Gastroesophageal sphincter (tissue), 4 donors: ENCODE data around the gene SEC22A. TPM values are rescaled to one million over a fixed set of nuclear protein-coding genes. Genes with fewer than 3 reads are reported as not detected.

Source experiments
- ATAC-seq: fragments of 150-250 bp; one replicate; pipeline ENCODE4 v1.9.1; 2016; ENCODE audit warnings: mild to moderate bottlenecking, moderate library complexity
- H3K27ac ChIP-seq, 4 donors: fragments of 200-600 bp; sonication (generic) in 3 of 4; 1 replicate in 3 of 4; 2 replicates in 1 of 4; pipeline ENCODE4 v1.5.1; 2016 to 2019
- H3K27me3 ChIP-seq: fragments of 200-600 bp; sonication (generic); one replicate; pipeline ENCODE4 v1.5.1; 2019
- H3K36me3 ChIP-seq, 2 donors: fragments of 200-600 bp; sonication (generic); one replicate each; pipeline ENCODE4 v1.5.1; 2019; ENCODE audit warnings: control low read depth in 1 of 2
- H3K4me1 ChIP-seq, 3 donors: fragments of 200-600 bp; sonication (generic); 1 replicate in 2 of 3; 2 replicates in 1 of 3; pipeline ENCODE4 v1.5.1; 2016 to 2019; ENCODE audit warnings: control low read depth in 2 of 3
- H3K4me3 ChIP-seq, 2 donors: fragments of 200-600 bp; sonication (generic); one replicate each; pipeline ENCODE4 v1.5.1; 2019; ENCODE audit warnings: mild to moderate bottlenecking in 1 of 2, moderate library complexity in 1 of 2
- H3K9me3 ChIP-seq, 3 donors: fragments of 200-600 bp; sonication (generic); one replicate each; pipeline ENCODE4 v1.5.1; 2017 to 2019; ENCODE audit warnings: control low read depth in 2 of 3
- CTCF ChIP-seq, 4 experiments: fragments of 200-600 bp in 2 of 4; fragments of 450-650 bp in 2 of 4; sonication (generic) in 1 of 4; IDR thresholded peaks; one replicate each; pipeline ENCODE4 v1.5.1; 2017 to 2019; ENCODE audit warnings: antibody characterized with exemption in 4 of 4, mild to moderate bottlenecking in 2 of 4, moderate library complexity in 2 of 4
- EP300 ChIP-seq: sonication (generic); formaldehyde crosslinking; IDR thresholded peaks from one replicate; pipeline ENCODE4 v1.6.1; 2017; ENCODE audit warnings: antibody characterized with exemption, mild to moderate bottlenecking
- POLR2A ChIP-seq, 2 donors: fragments of 450-650 bp; IDR thresholded peaks; one replicate each; pipeline ENCODE4 v1.6.1; 2017; ENCODE audit warnings: antibody characterized with exemption in 2 of 2, mild to moderate bottlenecking in 2 of 2, moderate library complexity in 1 of 2
- POLR2AphosphoS5 ChIP-seq: sonication (generic); formaldehyde crosslinking; IDR thresholded peaks from one replicate; pipeline ENCODE4 v1.6.1; 2017; ENCODE audit warnings: antibody characterized with exemption
- WGBS, 2 donors: methylation state at CpG; one replicate each; pipeline ENCODE4 v1.1.5; 2018; ENCODE audit warnings: low coverage in 1 of 2; 5-methylcytosine and 5-hydroxymethylcytosine counted together
- total RNA-seq, 4 donors: library from RNA; depleted of rRNA; stranded (reverse); fragments of >200 nt; gene quantifications; one replicate each; pipeline ENCODE4 v1.1.0, GENCODE V29; 2016

The SEC22A gene
- 10 to 100 TPM; 17.3 to 32.2 (median 23.9) TPM for total RNA-seq

- TF ChIP-seq EP300 = no peak
- peak; percentile 75 to 77 for TF ChIP-seq POLR2A (IDR thresholded peaks at IDR 0.05)
- TF ChIP-seq CTCF (IDR thresholded peaks at IDR 0.05) = no peak
- TF ChIP-seq POLR2AphosphoS5 = peak; percentile 86
- no peaks in the 10 kb centered on the region for H3K36me3 ChIP-seq
- peak within 1 kb of the TSS; percentile 70 to 82 for H3K4me3 ChIP-seq
- ATAC-seq = peak; percentile 99
- peak within 1 kb of the TSS; percentile 66 to 95 (median 86) for H3K27ac ChIP-seq
- peaks cover 3 to 21% (median 8%) of the 10 kb centered on the region in 3 donors for H3K4me1 ChIP-seq
- H3K27me3 ChIP-seq = no peaks in the 10 kb centered on the region
- no peaks in the 10 kb centered on the region for H3K9me3 ChIP-seq
- no CpG with 5 or more reads among the region's 60 CpGs for WGBS, 2 donors
Measured at GRCh38 chr3:123201557-123202427, at the start of gene SEC22A. SEC22A (plus strand) TSS chr3:123201943; CDS start chr3:123209218, 7,275 bp downstream.

- TF ChIP-seq CTCF (IDR thresholded peaks at IDR 0.05) (no peak), POLR2A (IDR thresholded peaks at IDR 0.05) (no peak), POLR2AphosphoS5 (no peak), EP300 (no peak)
- Histone ChIP-seq H3K27ac (no peak overlapping the region), H3K4me1 (no peaks in the 10 kb centered on the region), H3K27me3 (no peaks in the 10 kb centered on the region), H3K4me3 (no peak overlapping the region), H3K36me3 (peaks cover 0 to 96% of the 10 kb centered on the region in 2 donors), H3K9me3 (no peaks in the 10 kb centered on the region)
- 89 to 90% methylated on average over 2 to 3 of the region's 3 CpGs for WGBS, 2 donors
- peak; percentile 25 for ATAC-seq
Measured at GRCh38 chr3:123152687-123153086, 49.1 kb upstream of the SEC22A start.

- no peak for ATAC-seq
- Histone ChIP-seq H3K9me3 (no peaks in the 10 kb centered on the region), H3K27me3 (no peaks in the 10 kb centered on the region), H3K27ac (no peak overlapping the region), H3K4me1 (no peaks in the 10 kb centered on the region), H3K4me3 (no peak overlapping the region), H3K36me3 (peaks cover 0 to 96% of the 10 kb centered on the region in 2 donors)
- WGBS, 2 donors = 63 to 74% methylated on average over 5 to 6 of the region's 6 CpGs
- no peak for TF ChIP-seq POLR2AphosphoS5
- TF ChIP-seq EP300 = no peak
- TF ChIP-seq CTCF (IDR thresholded peaks at IDR 0.05) = no peak
- TF ChIP-seq POLR2A (IDR thresholded peaks at IDR 0.05) = no peak
Measured at GRCh38 chr3:123153125-123154019, 48.4 kb upstream of the SEC22A start.

GRCh38 chr3:123154020-123154985 is 47.4 kb upstream of the SEC22A start:
- Histone ChIP-seq H3K9me3 (no peaks in the 10 kb centered on the region), H3K4me1 (no peaks in the 10 kb centered on the region), H3K36me3 (peaks cover 0 to 96% of the 10 kb centered on the region in 2 donors), H3K27me3 (no peaks in the 10 kb centered on the region), H3K4me3 (no peak overlapping the region), H3K27ac (no peak overlapping the region)
- ATAC-seq = no peak
- 87 to 100% methylated on average over 1 to 3 of the region's 7 CpGs for WGBS, 2 donors
- no peak for TF ChIP-seq POLR2A (IDR thresholded peaks at IDR 0.05)
- TF ChIP-seq CTCF (IDR thresholded peaks at IDR 0.05) = no peak
- TF ChIP-seq EP300 = no peak
- TF ChIP-seq POLR2AphosphoS5 = no peak
